ENCODE results near the gene CFAP100. TPM values are rescaled to one million over a fixed set of nuclear protein-coding genes. Genes with fewer than 3 reads are reported as not detected.

Gene CFAP100
- total RNA-seq, 1 donor from 2014 or later, result 4.3 TPM

GRCh38 chr3:126392246-126392645, 2.5 kb upstream of the CFAP100 start:
- H3K9me3 Mint-ChIP-seq, result no peaks in the 10 kb centered on the region
- H3K36me3 Mint-ChIP-seq, result no peaks in the 10 kb centered on the region
- no peaks in the 10 kb centered on the region for H3K4me1 Mint-ChIP-seq (ENCODE audit: unreplicated experiment)
- H3K27me3 Mint-ChIP-seq, result peaks cover 44% of the 10 kb centered on the region
- no peak for TF ChIP-seq CTCF (conservative IDR thresholded peaks at IDR 0.05)
- DNase-seq (ENCODE audit: extremely low spot score, unreplicated experiment), result no peak
- H3K4me3 Mint-ChIP-seq, result no peak overlapping the region
- no peak overlapping the region for H3K27ac Mint-ChIP-seq

DNA sequence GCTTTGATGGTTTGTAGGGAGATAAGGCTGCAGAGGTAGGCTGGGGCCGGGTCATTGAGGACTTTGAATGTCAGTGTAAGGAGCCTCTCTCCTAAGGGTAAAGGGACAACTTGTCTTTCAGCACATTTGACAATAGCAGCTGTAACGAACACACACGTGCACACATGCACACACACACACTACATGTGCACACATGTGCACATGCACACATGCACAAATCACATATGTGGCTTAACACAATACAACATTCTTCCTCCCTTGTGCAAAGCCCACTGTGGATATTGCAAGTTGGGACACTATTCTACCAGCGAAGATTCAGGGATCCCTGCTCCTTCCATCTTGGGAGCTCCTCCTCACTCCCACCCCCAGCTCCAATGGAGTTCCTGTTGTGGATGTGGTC, 1.1 kb upstream of the CFAP100 start:
- no peaks in the 10 kb centered on the region for H3K36me3 Mint-ChIP-seq
- DNase-seq (ENCODE audit: extremely low spot score, unreplicated experiment), result no peak
- TF ChIP-seq CTCF (conservative IDR thresholded peaks at IDR 0.05), result no peak
- no peaks in the 10 kb centered on the region for H3K4me1 Mint-ChIP-seq (ENCODE audit: unreplicated experiment)
- H3K27me3 Mint-ChIP-seq, result peaks cover 44% of the 10 kb centered on the region
- H3K4me3 Mint-ChIP-seq, result no peak overlapping the region
- no peak overlapping the region for H3K27ac Mint-ChIP-seq
- no peaks in the 10 kb centered on the region for H3K9me3 Mint-ChIP-seq

GRCh38 chr3:126394977-126395321, 240 bp downstream of the CFAP100 start:
- peaks cover 6% of the 10 kb centered on the region for H3K4me1 Mint-ChIP-seq (ENCODE audit: unreplicated experiment)
- no peak for DNase-seq (ENCODE audit: extremely low spot score, unreplicated experiment)
- peak; percentile 45 for TF ChIP-seq CTCF (conservative IDR thresholded peaks at IDR 0.05)
- peaks cover 7% of the 10 kb centered on the region for H3K9me3 Mint-ChIP-seq
- H3K36me3 Mint-ChIP-seq, result no peaks in the 10 kb centered on the region
- H3K27ac Mint-ChIP-seq, result peak overlapping the region; percentile 16
- H3K27me3 Mint-ChIP-seq, result peaks cover 39% of the 10 kb centered on the region
- H3K4me3 Mint-ChIP-seq, result peak overlapping the region; percentile 70

- no peak for DNase-seq (ENCODE audit: extremely low spot score, unreplicated experiment)
- peaks cover 7% of the 10 kb centered on the region for H3K9me3 Mint-ChIP-seq
- no peaks in the 10 kb centered on the region for H3K36me3 Mint-ChIP-seq
- TF ChIP-seq CTCF (conservative IDR thresholded peaks at IDR 0.05), result no peak
- H3K27ac Mint-ChIP-seq, result no peak overlapping the region
- no peak overlapping the region for H3K4me3 Mint-ChIP-seq
- peaks cover 36% of the 10 kb centered on the region for H3K27me3 Mint-ChIP-seq
- peaks cover 6% of the 10 kb centered on the region for H3K4me1 Mint-ChIP-seq (ENCODE audit: unreplicated experiment)
Observed at GRCh38 chr3:126395846-126396513, 1.3 kb downstream of the CFAP100 start.

DNA sequence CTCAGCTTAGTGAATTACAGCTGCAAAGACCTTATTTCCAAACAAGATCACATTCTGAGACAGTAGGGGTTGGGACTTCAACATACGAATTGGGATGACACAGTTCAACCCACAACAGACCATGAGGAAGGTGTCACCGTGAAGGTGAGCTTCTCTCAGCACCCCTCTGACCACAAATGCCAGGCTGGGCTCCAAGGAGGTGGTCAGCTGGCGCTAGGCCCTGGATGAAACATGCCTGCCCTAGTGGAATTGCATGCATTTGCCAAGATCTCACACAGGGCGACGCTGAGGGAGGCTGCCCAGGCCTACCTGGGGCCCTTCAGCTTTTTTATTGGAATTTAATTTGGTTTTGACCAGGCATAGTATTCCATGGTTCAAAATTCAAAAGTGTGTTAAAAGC, 1.8 kb downstream of the CFAP100 start:
- H3K4me3 Mint-ChIP-seq, result no peak overlapping the region
- peaks cover 7% of the 10 kb centered on the region for H3K9me3 Mint-ChIP-seq
- no peak for TF ChIP-seq CTCF (conservative IDR thresholded peaks at IDR 0.05)
- no peaks in the 10 kb centered on the region for H3K36me3 Mint-ChIP-seq
- no peak for DNase-seq (ENCODE audit: extremely low spot score, unreplicated experiment)
- peaks cover 33% of the 10 kb centered on the region for H3K27me3 Mint-ChIP-seq
- H3K27ac Mint-ChIP-seq, result no peak overlapping the region
- peaks cover 6% of the 10 kb centered on the region for H3K4me1 Mint-ChIP-seq (ENCODE audit: unreplicated experiment)

Measured in type B pancreatic cell (in vitro differentiated cells).